ENCODE data around the gene CMSS1.

The CMSS1 gene

GRCh38 chr3:99877031-99877579, 59.4 kb downstream of the CMSS1 start:
- H3K4me3 ChIP-seq (ENCODE audit: low read depth, low read length): no peak overlapping the region
- no peak for DNase-seq (ENCODE audit: low read depth)
- no peak for TF ChIP-seq CTCF (IDR thresholded peaks at IDR 0.05; ENCODE audit: low read depth, low read length, missing control alignments)

- TF ChIP-seq CTCF (IDR thresholded peaks at IDR 0.05; ENCODE audit: low read depth, low read length, missing control alignments): no peak
- DNase-seq (ENCODE audit: low read depth): no peak
- no peak overlapping the region for H3K4me3 ChIP-seq (ENCODE audit: low read depth, low read length)
Observed at GRCh38 chr3:99878005-99878404, 60.3 kb downstream of the CMSS1 start.

GRCh38 chr3:99879275-99879674, 61.6 kb downstream of the CMSS1 start:
- H3K4me3 ChIP-seq (ENCODE audit: low read depth, low read length): no peak overlapping the region
- DNase-seq (ENCODE audit: low read depth): no peak
- TF ChIP-seq CTCF (IDR thresholded peaks at IDR 0.05; ENCODE audit: low read depth, low read length, missing control alignments): no peak

- no peak for TF ChIP-seq CTCF (IDR thresholded peaks at IDR 0.05; ENCODE audit: low read depth, low read length, missing control alignments)
- DNase-seq (ENCODE audit: low read depth): no peak
- H3K4me3 ChIP-seq (ENCODE audit: low read depth, low read length): no peak overlapping the region
Observed at GRCh38 chr3:99881121-99881524, 63.5 kb downstream of the CMSS1 start.

- DNase-seq (ENCODE audit: low read depth): no peak
- H3K4me3 ChIP-seq (ENCODE audit: low read depth, low read length): no peak overlapping the region
- no peak for TF ChIP-seq CTCF (IDR thresholded peaks at IDR 0.05; ENCODE audit: low read depth, low read length, missing control alignments)
Observed at GRCh38 chr3:99882436-99883137, 64.9 kb downstream of the CMSS1 start.

- no peak for DNase-seq (ENCODE audit: low read depth)
- no peak for TF ChIP-seq CTCF (IDR thresholded peaks at IDR 0.05; ENCODE audit: low read depth, low read length, missing control alignments)
- H3K4me3 ChIP-seq (ENCODE audit: low read depth, low read length): no peak overlapping the region
Observed at GRCh38 chr3:99883138-99883461, 65.4 kb downstream of the CMSS1 start.

GRCh38 chr3:99883693-99884092, 66.0 kb downstream of the CMSS1 start:
- H3K4me3 ChIP-seq (ENCODE audit: low read depth, low read length): no peak overlapping the region
- TF ChIP-seq CTCF (IDR thresholded peaks at IDR 0.05; ENCODE audit: low read depth, low read length, missing control alignments): no peak
- no peak for DNase-seq (ENCODE audit: low read depth)
